GM19238 (cell line): ENCODE data around the gene SH3RF3.
"Not testable (repeated sequence)": the region's sequence is repeated elsewhere in the genome, so short reads cannot be mapped to it uniquely, and the experiment has no call there.

Experiments used
- DNase-seq: peaks from one replicate; pipeline ENCODE4 v3.0.0; 2011; ENCODE audit warnings: low spot score; ENCODE audit not compliant: insufficient read length

SH3RF3 gene

GRCh38 chr2:109128616-109129355 is at the start of gene SH3RF3:
Gene SH3RF3, plus strand, starts transcription at chr2:109129205.
- peak; percentile 41 for DNase-seq

GRCh38 chr2:109079590-109079989 is 49.4 kb upstream of the SH3RF3 start:
- no peak for DNase-seq

GRCh38 chr2:109080109-109080508 is 48.9 kb upstream of the SH3RF3 start:
- DNase-seq, result no peak

- DNase-seq, result no peak
Measured at GRCh38 chr2:109080757-109081156, 48.2 kb upstream of the SH3RF3 start.

GRCh38 chr2:109081374-109081773 is 47.6 kb upstream of the SH3RF3 start:
- no peak for DNase-seq

GRCh38 chr2:109083771-109084170 is 45.2 kb upstream of the SH3RF3 start:
- DNase-seq, result no peak

- no peak for DNase-seq
Measured at GRCh38 chr2:109084341-109084740, 44.7 kb upstream of the SH3RF3 start.

- no peak for DNase-seq
Measured at GRCh38 chr2:109085912-109086742, 42.9 kb upstream of the SH3RF3 start.

- no peak for DNase-seq
Measured at GRCh38 chr2:109086743-109087020, 42.3 kb upstream of the SH3RF3 start.

GRCh38 chr2:109087055-109087663 is 41.8 kb upstream of the SH3RF3 start:
- no peak for DNase-seq

- DNase-seq, result no peak
Measured at GRCh38 chr2:109089602-109090300, 39.3 kb upstream of the SH3RF3 start.

GRCh38 chr2:109091526-109091925 is 37.5 kb upstream of the SH3RF3 start:
- no peak for DNase-seq

- no peak for DNase-seq
Measured at GRCh38 chr2:109094144-109094543, 34.9 kb upstream of the SH3RF3 start.

- no peak for DNase-seq
Measured at GRCh38 chr2:109098251-109098920, 30.6 kb upstream of the SH3RF3 start.

- DNase-seq, result no peak
Measured at GRCh38 chr2:109098921-109099273, 30.1 kb upstream of the SH3RF3 start.

GRCh38 chr2:109102588-109103233 is 26.3 kb upstream of the SH3RF3 start:
- no peak for DNase-seq

GRCh38 chr2:109105113-109105512 is 23.9 kb upstream of the SH3RF3 start:
- no peak for DNase-seq

- DNase-seq, result no peak
Measured at GRCh38 chr2:109108740-109109139, 20.3 kb upstream of the SH3RF3 start.

GRCh38 chr2:109109342-109109741 is 19.7 kb upstream of the SH3RF3 start:
- DNase-seq, result no peak

GRCh38 chr2:109110170-109110569 is 18.8 kb upstream of the SH3RF3 start:
- no peak for DNase-seq

- not testable (repeated sequence) for DNase-seq
Measured at GRCh38 chr2:109117181-109117580, 11.8 kb upstream of the SH3RF3 start.
